Right ventricle myocardium superior (tissue), 1 donor: ENCODE results near the gene PRDM2. TPM values are rescaled to one million over a fixed set of nuclear protein-coding genes. Genes with fewer than 3 reads are reported as not detected.
A peak's percentile ranks its signal among the peaks of the same experiment; 100 is the strongest.

Experiments
- ATAC-seq: fragments of 200-7000 bp; cut with Tn5 transposase; one replicate; pipeline ENCODE4 v1.9.1; 2020; ENCODE audit warnings: mild to moderate bottlenecking; ENCODE audit not compliant: poor library complexity
- DNase-seq: peaks from one replicate; pipeline ENCODE4 v3.0.0-alpha.2; 2020
- intact Hi-C: fragments of 100-400 bp; cut with DNase I; formaldehyde crosslinking; loops from one replicate; pipeline ENCODE4 v1.11.2; 2022
- total RNA-seq: library from RNA; stranded (reverse); fragmentation: NEBNext Ultra II Directional; extraction: Animal tissue kit (Norgen Biotek cat#: 25700); gene quantifications from one replicate; pipeline ENCODE4 v1.2.1, GENCODE V29; 2021
- donor health status: DM: no; HTN: yes; CAD: no; lungs with severe emphysema.

PRDM2 gene
- total RNA-seq, 1 donor from 2014 or later: 32.9 TPM

- DNase-seq (no peak), ATAC-seq (no peak)
- intact Hi-C loops: loop anchor here (10.0 kb wide), 1 partner anchor 156 kb away; no protein-coding TSS in a partner anchor
Observed at GRCh38 chr1:13820456-13820855, 120.5 kb downstream of the PRDM2 start.

- DNase-seq: no peak
- intact Hi-C loops: loop anchor here (10.0 kb wide), 1 partner anchor 159 kb away; no protein-coding TSS in a partner anchor
- ATAC-seq: no peak
Observed at GRCh38 chr1:13823126-13823880, 123.3 kb downstream of the PRDM2 start.

- no peak for ATAC-seq
- intact Hi-C loops: loop anchor here (10.0 kb wide), 1 partner anchor 159 kb away; no protein-coding TSS in a partner anchor
- DNase-seq: no peak
Observed at GRCh38 chr1:13823936-13824335, 123.9 kb downstream of the PRDM2 start.

- intact Hi-C loops: loop anchor here (10.0 kb wide), 1 partner anchor 160 kb away; no protein-coding TSS in a partner anchor
- no peak for DNase-seq
- no peak for ATAC-seq
Observed at GRCh38 chr1:13824626-13825025, 124.6 kb downstream of the PRDM2 start.

- intact Hi-C loops: loop anchor here (10.0 kb wide), 1 partner anchor 160 kb away; no protein-coding TSS in a partner anchor
- DNase-seq (no peak), ATAC-seq (no peak)
Observed at GRCh38 chr1:13825033-13825432, 125.0 kb downstream of the PRDM2 start.

- ATAC-seq: no peak
- intact Hi-C loops: loop anchor here (10.0 kb wide), 1 partner anchor 161 kb away; no protein-coding TSS in a partner anchor
- no peak for DNase-seq
Observed at GRCh38 chr1:13826009-13826408, 126.0 kb downstream of the PRDM2 start.

GRCh38 chr1:13826591-13826990 is 126.6 kb downstream of the PRDM2 start:
- DNase-seq (no peak), ATAC-seq (no peak)
- intact Hi-C loops: loop anchor here (10.0 kb wide), 1 partner anchor 162 kb away; no protein-coding TSS in a partner anchor

GRCh38 chr1:13828454-13829151 is 128.6 kb downstream of the PRDM2 start:
- DNase-seq (no peak), ATAC-seq (peak; percentile 52)
- intact Hi-C loops: loop anchor here (10.0 kb wide), 1 partner anchor 164 kb away; no protein-coding TSS in a partner anchor

- ATAC-seq: no peak
- intact Hi-C loops: loop anchor here (10.0 kb wide), 1 partner anchor 164 kb away; no protein-coding TSS in a partner anchor
Observed at GRCh38 chr1:13829152-13829769, 129.3 kb downstream of the PRDM2 start.

GRCh38 chr1:13830170-13830569 is 130.2 kb downstream of the PRDM2 start:
- no peak for DNase-seq
- no peak for ATAC-seq
- intact Hi-C loops: no loop called here

More at GRCh38 chr1:13829152-13829769, 129.3 kb downstream of the PRDM2 start:
- DNase-seq: no peak

- ATAC-seq (peak; percentile 81), DNase-seq (peak; percentile 87)
- intact Hi-C loops: no loop called here
Observed at GRCh38 chr1:13830616-13831280, 130.8 kb downstream of the PRDM2 start.

GRCh38 chr1:13832100-13832499 is 132.1 kb downstream of the PRDM2 start:
- intact Hi-C loops: no loop called here
- no peak for ATAC-seq
- no peak for DNase-seq

- DNase-seq: no peak
- intact Hi-C loops: no loop called here
- ATAC-seq: no peak
Observed at GRCh38 chr1:13832536-13832935, 132.5 kb downstream of the PRDM2 start.

GRCh38 chr1:13836136-13836535 is 136.1 kb downstream of the PRDM2 start:
- intact Hi-C loops: no loop called here
- no peak for DNase-seq
- no peak for ATAC-seq

- DNase-seq (no peak), ATAC-seq (no peak)
- intact Hi-C loops: no loop called here
Observed at GRCh38 chr1:13836631-13837030, 136.6 kb downstream of the PRDM2 start.

GRCh38 chr1:13838236-13838635 is 138.2 kb downstream of the PRDM2 start:
- DNase-seq: no peak
- intact Hi-C loops: no loop called here
- no peak for ATAC-seq

GRCh38 chr1:13842497-13842896 is 142.5 kb downstream of the PRDM2 start:
- no peak for ATAC-seq
- intact Hi-C loops: no loop called here
- no peak for DNase-seq

- intact Hi-C loops: no loop called here
- no peak for DNase-seq
- ATAC-seq: no peak
Observed at GRCh38 chr1:13851726-13852125, 151.7 kb downstream of the PRDM2 start.

- intact Hi-C loops: no loop called here
- DNase-seq: no peak
- no peak for ATAC-seq
Observed at GRCh38 chr1:13855554-13855953, 155.6 kb downstream of the PRDM2 start.
